IPS-20b (cell line): ENCODE results near the gene ULK4.
A peak's percentile ranks its signal among the peaks of the same experiment; 100 is the strongest.
"Not testable (repeated sequence)": the region's sequence is repeated elsewhere in the genome, so short reads cannot be mapped to it uniquely, and the experiment has no call there.

Experiments
- H3K27ac ChIP-seq: one replicate; pipeline ENCODE4 v1.5.1; 2013; ENCODE audit warnings: low read length
- H3K27me3 ChIP-seq: 2 replicates; pipeline ENCODE4 v1.6.1; 2013; ENCODE audit warnings: mild to moderate bottlenecking, low read length, inconsistent platforms; ENCODE audit not compliant: insufficient read depth
- H3K36me3 ChIP-seq: 2 replicates; pipeline ENCODE4 v1.6.1; 2013; ENCODE audit warnings: low read depth, mild to moderate bottlenecking, inconsistent platforms, low read length, moderate library complexity; ENCODE audit not compliant: insufficient read depth
- H3K4me1 ChIP-seq: 2 replicates; pipeline ENCODE4 v1.6.1; 2013; ENCODE audit warnings: mild to moderate bottlenecking, control low read depth, inconsistent platforms, low read length, moderate library complexity; ENCODE audit not compliant: insufficient read depth
- H3K4me3 ChIP-seq: 2 replicates; pipeline ENCODE4 v1.5.1; 2013; ENCODE audit warnings: mild to moderate bottlenecking, low read length, inconsistent platforms
- H3K9ac ChIP-seq: 2 replicates; pipeline ENCODE4 v1.6.1; 2013; ENCODE audit warnings: low read depth, mild to moderate bottlenecking, inconsistent platforms, low read length, moderate library complexity
- H3K9me3 ChIP-seq: 2 replicates; pipeline ENCODE4 v1.6.1; 2013; ENCODE audit warnings: mild to moderate bottlenecking, low read depth, low read length, inconsistent platforms; ENCODE audit not compliant: insufficient read depth

The ULK4 gene

DNA sequence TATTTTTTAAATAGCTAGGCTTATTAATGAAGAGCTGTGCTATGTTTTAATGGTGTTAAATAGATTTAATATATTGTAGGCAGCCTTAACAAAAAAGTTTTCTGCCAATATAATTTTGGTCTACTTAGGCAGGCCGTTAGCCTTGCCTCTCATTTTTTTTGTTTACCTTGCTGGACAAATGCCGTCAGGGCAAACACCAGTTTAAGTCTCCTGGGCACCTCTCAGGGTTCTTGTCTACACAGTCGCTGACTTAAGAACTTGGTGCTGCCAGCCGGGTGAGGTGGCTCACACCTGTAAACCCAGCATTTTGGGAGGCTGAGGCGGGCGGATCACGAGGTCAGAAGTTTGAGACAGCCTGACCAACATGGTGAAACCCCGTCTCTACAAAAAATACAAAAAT is 153.3 kb downstream of the ULK4 start:
- no peaks in the 10 kb centered on the region for H3K27me3 ChIP-seq
- H3K36me3 ChIP-seq = no peaks in the 10 kb centered on the region
- no peak overlapping the region for H3K4me3 ChIP-seq
- H3K9me3 ChIP-seq = no peaks in the 10 kb centered on the region
- H3K27ac ChIP-seq = no peak overlapping the region
- no peak overlapping the region for H3K9ac ChIP-seq
- no peaks in the 10 kb centered on the region for H3K4me1 ChIP-seq

DNA sequence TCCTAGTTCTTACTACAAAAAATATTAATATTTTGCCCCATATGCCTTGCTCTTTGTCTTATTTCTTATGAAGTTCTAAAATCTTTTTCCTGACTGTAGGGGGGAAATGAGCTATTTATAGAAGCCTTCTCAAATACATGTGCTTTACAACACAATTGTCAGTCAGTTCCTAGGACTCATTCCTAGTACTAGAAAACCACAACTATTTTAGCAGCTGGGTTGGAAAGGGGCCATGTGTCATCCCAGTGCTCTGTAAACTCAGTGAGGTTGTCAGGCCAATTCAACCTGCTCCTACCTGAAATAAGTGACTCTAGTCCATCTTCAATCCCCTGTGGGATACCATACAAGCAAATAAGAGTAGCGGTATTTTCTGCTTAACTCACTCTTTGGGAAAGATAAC is 153.8 kb downstream of the ULK4 start:
- Histone ChIP-seq H3K9me3 (no peaks in the 10 kb centered on the region), H3K36me3 (no peaks in the 10 kb centered on the region), H3K4me1 (no peaks in the 10 kb centered on the region), H3K27ac (no peak overlapping the region), H3K4me3 (no peak overlapping the region), H3K9ac (no peak overlapping the region), H3K27me3 (no peaks in the 10 kb centered on the region)

DNA sequence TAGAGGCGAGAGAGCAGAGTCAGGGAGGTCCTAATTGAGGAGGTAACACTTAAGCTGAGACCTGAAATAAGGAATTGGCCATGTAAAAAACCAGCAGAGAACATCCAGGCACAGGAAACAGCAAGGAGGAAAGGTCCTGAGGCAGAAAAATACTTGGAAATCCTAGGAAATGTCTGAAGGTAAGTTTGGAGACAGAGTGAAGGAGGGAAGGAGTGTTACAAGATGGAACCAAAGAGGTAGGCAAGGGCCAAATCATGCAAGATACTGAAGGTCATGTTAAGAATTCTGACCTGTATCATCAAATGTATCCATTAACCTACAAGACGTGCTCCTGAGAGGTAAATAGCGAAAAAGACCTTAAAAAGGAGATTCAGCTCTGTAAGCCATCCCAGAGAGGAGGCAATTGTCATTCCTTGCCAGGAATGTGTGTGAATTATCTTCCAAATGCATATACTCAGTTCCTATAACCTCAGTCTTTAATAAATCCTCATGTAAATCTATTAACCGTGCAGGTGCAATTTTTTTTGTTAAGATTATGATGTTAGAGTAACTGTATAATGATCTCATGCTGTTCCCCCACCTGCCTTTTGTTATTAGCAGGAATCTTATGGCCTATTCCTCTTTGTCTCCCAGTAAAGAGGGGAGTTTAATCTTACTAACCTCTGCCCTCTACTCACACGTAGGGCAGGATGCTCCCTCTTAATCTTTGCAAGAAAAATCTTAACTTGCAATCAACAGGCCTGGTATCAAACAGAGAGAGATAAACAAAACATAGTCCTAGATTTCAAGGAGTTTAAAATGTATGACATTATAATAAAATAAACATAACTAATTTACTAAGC is 166.9 kb downstream of the ULK4 start:
- H3K27ac ChIP-seq = no peak overlapping the region
- peaks cover 30% of the 10 kb centered on the region for H3K4me1 ChIP-seq
- H3K36me3 ChIP-seq = no peaks in the 10 kb centered on the region
- peak overlapping the region; percentile 17; the same call in 1 of the 2 replicates for H3K4me3 ChIP-seq
- peak overlapping the region; percentile 39; the same call in 1 of the 2 replicates for H3K9ac ChIP-seq
- no peaks in the 10 kb centered on the region for H3K27me3 ChIP-seq
- H3K9me3 ChIP-seq = no peaks in the 10 kb centered on the region

DNA sequence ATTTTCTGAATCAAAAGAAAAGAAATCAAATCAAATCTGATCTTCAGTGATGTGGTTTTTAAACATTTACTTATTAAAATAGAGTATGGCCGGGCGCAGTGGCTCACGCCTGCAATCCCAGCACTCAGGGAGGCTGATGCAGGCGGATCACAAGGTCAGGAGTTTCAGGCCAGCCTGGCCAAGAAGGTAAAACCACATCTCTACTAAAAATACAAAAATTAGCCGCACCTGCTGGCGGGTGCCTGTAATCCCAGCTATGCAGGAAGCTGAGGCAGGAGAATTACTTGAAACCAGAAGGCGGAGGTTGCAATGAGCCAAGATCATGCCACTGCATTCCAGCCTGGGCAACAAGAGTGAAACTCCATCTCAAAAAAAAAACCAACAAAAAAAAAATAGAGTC is 169.1 kb downstream of the ULK4 start:
- no peaks in the 10 kb centered on the region for H3K9me3 ChIP-seq
- peak overlapping the region; percentile 26; the same call in 1 of the 2 replicates for H3K9ac ChIP-seq
- H3K4me1 ChIP-seq = peaks cover 30% of the 10 kb centered on the region
- H3K27me3 ChIP-seq = no peaks in the 10 kb centered on the region
- no peak overlapping the region for H3K27ac ChIP-seq
- no peak overlapping the region for H3K4me3 ChIP-seq
- no peaks in the 10 kb centered on the region for H3K36me3 ChIP-seq

DNA sequence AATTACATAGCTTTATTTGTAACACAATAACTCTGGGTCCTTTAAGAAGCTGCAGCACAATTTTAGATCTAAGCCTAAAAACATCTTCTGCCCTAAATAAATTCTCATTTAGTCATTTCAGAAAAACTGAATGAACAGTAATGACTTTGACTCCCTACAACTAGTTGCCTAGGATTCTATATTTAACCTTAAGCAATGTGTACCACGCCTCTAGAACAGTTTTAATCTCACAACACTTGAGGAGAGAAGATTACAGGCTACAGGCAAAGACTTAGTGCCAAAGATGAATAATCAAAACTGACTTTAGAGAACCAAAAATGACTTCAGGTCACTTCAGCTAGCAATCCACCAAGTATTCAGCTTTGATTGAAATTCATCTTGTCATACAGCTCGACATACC is 192.8 kb downstream of the ULK4 start:
- no peak overlapping the region for H3K9ac ChIP-seq
- H3K4me3 ChIP-seq = no peak overlapping the region
- no peaks in the 10 kb centered on the region for H3K9me3 ChIP-seq
- H3K27ac ChIP-seq = no peak overlapping the region
- no peaks in the 10 kb centered on the region for H3K36me3 ChIP-seq
- H3K27me3 ChIP-seq = no peaks in the 10 kb centered on the region
- no peaks in the 10 kb centered on the region for H3K4me1 ChIP-seq

GRCh38 chr3:41768363-41768762 is 193.5 kb downstream of the ULK4 start:
- no peaks in the 10 kb centered on the region for H3K27me3 ChIP-seq
- H3K4me3 ChIP-seq = no peak overlapping the region
- H3K9me3 ChIP-seq = no peaks in the 10 kb centered on the region
- no peak overlapping the region for H3K9ac ChIP-seq
- H3K36me3 ChIP-seq = no peaks in the 10 kb centered on the region
- H3K4me1 ChIP-seq = no peaks in the 10 kb centered on the region
- no peak overlapping the region for H3K27ac ChIP-seq

DNA sequence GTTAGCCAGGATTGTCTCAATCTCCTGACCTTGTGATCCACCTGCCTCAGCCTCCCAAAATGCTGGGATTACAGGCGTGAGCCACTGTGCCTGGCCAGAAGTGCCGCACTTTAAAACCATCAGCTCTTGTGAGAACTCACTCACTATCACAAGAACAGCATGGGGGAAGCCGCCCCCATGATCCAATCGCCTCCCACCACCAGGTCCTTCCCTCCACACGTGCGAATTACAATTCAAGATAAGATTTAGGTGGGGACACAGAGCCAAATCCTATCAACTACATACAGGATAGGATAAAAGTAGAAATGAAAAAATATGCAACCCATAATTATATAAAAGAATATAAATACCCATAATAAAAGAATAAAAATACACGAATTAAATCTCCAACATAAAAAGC is 199.0 kb downstream of the ULK4 start:
- not testable (repeated sequence) for H3K9me3 ChIP-seq, H3K4me1 ChIP-seq, H3K9ac ChIP-seq, H3K27ac ChIP-seq, H3K27me3 ChIP-seq, H3K4me3 ChIP-seq, H3K36me3 ChIP-seq

GRCh38 chr3:41753651-41754050 is 208.3 kb downstream of the ULK4 start:
- H3K9me3 ChIP-seq = no peaks in the 10 kb centered on the region
- H3K36me3 ChIP-seq = no peaks in the 10 kb centered on the region
- H3K27me3 ChIP-seq = no peaks in the 10 kb centered on the region
- H3K4me1 ChIP-seq = no peaks in the 10 kb centered on the region
- no peak overlapping the region for H3K27ac ChIP-seq
- no peak overlapping the region for H3K9ac ChIP-seq
- H3K4me3 ChIP-seq = no peak overlapping the region

DNA sequence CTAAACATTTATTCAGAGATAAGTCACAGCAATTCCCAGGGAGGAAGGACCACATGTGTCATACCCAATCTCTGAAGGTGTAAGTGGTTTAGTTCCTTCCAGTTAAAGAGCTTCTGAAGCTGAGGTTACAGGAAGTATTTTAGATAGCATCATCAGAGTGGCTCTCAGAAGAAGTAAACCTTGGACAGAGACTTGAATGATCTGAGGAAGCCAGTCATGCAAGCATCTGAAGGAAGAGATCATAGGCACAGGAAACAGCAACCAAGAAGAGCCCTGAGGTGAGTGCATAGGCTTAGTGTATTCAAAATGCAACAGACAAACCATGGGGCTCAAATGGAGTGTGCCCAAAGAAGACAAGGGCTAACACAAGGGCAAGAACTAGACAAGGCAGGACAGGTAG is 210.3 kb downstream of the ULK4 start:
- H3K9me3 ChIP-seq = no peaks in the 10 kb centered on the region
- H3K36me3 ChIP-seq = no peaks in the 10 kb centered on the region
- H3K27ac ChIP-seq = no peak overlapping the region
- H3K4me1 ChIP-seq = no peaks in the 10 kb centered on the region
- H3K27me3 ChIP-seq = no peaks in the 10 kb centered on the region
- H3K9ac ChIP-seq = no peak overlapping the region
- no peak overlapping the region for H3K4me3 ChIP-seq

GRCh38 chr3:41749988-41750387 is 211.9 kb downstream of the ULK4 start:
- H3K9ac ChIP-seq = no peak overlapping the region
- no peak overlapping the region for H3K27ac ChIP-seq
- no peaks in the 10 kb centered on the region for H3K9me3 ChIP-seq
- no peak overlapping the region for H3K4me3 ChIP-seq
- no peaks in the 10 kb centered on the region for H3K4me1 ChIP-seq
- no peaks in the 10 kb centered on the region for H3K36me3 ChIP-seq
- H3K27me3 ChIP-seq = no peaks in the 10 kb centered on the region

DNA sequence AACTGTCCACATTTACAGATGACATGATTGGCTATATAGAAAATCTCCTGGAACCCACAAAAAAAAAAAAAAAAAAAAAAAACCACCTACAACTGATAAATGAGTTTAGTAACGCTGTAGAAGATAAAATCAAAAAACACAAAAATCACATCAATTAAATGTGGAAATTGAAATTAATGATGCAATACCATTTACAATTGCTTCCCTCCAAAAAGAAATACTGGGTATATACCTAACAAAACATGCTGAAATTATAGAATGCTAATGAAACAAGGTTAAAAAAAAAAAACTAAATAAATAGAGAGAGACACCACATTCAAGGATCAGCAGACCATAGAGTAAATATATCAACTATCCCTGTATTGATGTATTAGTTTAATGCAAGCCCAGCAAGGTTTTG is 215.7 kb downstream of the ULK4 start:
- no peaks in the 10 kb centered on the region for H3K36me3 ChIP-seq
- no peak overlapping the region for H3K27ac ChIP-seq
- peaks cover 3% of the 10 kb centered on the region; the same call in 1 of the 2 replicates for H3K4me1 ChIP-seq
- H3K9ac ChIP-seq = no peak overlapping the region
- H3K4me3 ChIP-seq = no peak overlapping the region
- no peaks in the 10 kb centered on the region for H3K9me3 ChIP-seq
- H3K27me3 ChIP-seq = no peaks in the 10 kb centered on the region

DNA sequence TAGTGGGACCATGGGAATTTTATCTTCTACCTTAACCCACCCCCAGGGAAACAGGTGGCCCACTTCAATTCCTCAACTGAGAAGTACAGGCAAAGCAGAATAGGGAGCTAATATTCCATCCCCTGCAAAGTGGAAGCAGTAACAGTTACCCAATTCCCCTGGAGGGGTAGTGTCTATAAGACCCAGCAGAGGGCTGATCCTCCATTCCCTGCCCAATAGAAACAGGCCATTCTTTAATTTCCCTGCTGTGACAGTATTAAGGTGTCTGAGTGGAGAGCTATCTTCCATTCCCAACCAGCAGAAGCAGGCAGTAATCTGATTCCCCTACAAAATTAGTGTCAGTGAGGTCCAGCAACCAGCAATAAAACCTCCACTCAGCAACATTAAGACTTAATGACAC is 219.8 kb downstream of the ULK4 start:
- peaks cover 9% of the 10 kb centered on the region for H3K4me1 ChIP-seq
- no peak overlapping the region for H3K27ac ChIP-seq
- no peaks in the 10 kb centered on the region for H3K36me3 ChIP-seq
- H3K9me3 ChIP-seq = no peaks in the 10 kb centered on the region
- no peak overlapping the region for H3K4me3 ChIP-seq
- H3K27me3 ChIP-seq = no peaks in the 10 kb centered on the region
- no peak overlapping the region for H3K9ac ChIP-seq
